ENCODE measurements around the gene LAMA2.

DNA sequence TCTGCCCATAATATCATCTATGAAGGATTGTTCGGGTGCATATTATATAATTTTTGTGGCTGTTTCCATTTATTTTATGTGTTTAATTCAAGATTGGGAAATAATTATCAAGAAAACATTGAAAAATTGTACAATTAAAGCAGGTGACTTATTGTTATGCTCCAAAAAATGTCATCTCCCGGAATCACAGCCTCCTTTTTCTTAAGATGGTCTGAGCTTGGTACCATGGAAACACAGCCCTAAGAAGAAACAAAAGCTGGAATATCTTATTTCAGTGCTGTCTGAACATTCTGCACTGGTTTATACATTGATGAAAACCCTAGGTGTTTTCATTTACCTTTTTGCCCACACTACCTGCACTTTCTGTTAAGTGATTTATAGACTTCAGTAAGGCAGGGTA is 459.9 kb downstream of the LAMA2 start:
- TF ChIP-seq POLR2AphosphoS5 (IDR thresholded peaks at IDR 0.05; ENCODE audit: low read depth, low read length) (no peak), TAF1 (IDR thresholded peaks at IDR 0.05; ENCODE audit: borderline replicate concordance, insufficient read depth, low read length) (no peak)
- TF ChIP-seq, protein P1, sequence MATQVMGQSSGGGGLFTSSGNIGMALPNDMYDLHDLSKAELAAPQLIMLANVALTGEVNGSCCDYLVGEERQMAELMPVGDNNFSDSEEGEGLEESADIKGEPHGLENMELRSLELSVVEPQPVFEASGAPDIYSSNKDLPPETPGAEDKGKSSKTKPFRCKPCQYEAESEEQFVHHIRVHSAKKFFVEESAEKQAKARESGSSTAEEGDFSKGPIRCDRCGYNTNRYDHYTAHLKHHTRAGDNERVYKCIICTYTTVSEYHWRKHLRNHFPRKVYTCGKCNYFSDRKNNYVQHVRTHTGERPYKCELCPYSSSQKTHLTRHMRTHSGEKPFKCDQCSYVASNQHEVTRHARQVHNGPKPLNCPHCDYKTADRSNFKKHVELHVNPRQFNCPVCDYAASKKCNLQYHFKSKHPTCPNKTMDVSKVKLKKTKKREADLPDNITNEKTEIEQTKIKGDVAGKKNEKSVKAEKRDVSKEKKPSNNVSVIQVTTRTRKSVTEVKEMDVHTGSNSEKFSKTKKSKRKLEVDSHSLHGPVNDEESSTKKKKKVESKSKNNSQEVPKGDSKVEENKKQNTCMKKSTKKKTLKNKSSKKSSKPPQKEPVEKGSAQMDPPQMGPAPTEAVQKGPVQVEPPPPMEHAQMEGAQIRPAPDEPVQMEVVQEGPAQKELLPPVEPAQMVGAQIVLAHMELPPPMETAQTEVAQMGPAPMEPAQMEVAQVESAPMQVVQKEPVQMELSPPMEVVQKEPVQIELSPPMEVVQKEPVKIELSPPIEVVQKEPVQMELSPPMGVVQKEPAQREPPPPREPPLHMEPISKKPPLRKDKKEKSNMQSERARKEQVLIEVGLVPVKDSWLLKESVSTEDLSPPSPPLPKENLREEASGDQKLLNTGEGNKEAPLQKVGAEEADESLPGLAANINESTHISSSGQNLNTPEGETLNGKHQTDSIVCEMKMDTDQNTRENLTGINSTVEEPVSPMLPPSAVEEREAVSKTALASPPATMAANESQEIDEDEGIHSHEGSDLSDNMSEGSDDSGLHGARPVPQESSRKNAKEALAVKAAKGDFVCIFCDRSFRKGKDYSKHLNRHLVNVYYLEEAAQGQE (IDR thresholded peaks at IDR 0.05; ENCODE audit: insufficient read depth in 1 of 2, low read depth in 2 of 2, low read length in 2 of 2), result no peak

All from PFSK-1 (cell line).